PC-3 (cell line): Measurements from ENCODE around the gene ETS1.

Experiments used
- EZH2 ChIP-seq: fragments of 300-600 bp; sonication (generic); IDR thresholded peaks from one replicate; pipeline ENCODE4 v1.6.1; 2017; ENCODE audit warnings: antibody characterized with exemption, mild to moderate bottlenecking, low read length; ENCODE audit not compliant: unreplicated experiment
- EZH2phosphoT487 ChIP-seq: fragments of 300-600 bp; sonication (generic); IDR thresholded peaks from 2 replicates; pipeline ENCODE4 v1.6.1; 2018; ENCODE audit warnings: mild to moderate bottlenecking, antibody characterized with exemption, low read length, borderline replicate concordance
- TF ChIP-seq, protein P1 (sequence below): fragments of 300-600 bp; sonication (generic); conservative IDR thresholded peaks from 2 replicates; pipeline ENCODE4 v1.5.1; 2017; ENCODE audit warnings: antibody characterized with exemption, low read depth, mild to moderate bottlenecking, low read length

DNA sequence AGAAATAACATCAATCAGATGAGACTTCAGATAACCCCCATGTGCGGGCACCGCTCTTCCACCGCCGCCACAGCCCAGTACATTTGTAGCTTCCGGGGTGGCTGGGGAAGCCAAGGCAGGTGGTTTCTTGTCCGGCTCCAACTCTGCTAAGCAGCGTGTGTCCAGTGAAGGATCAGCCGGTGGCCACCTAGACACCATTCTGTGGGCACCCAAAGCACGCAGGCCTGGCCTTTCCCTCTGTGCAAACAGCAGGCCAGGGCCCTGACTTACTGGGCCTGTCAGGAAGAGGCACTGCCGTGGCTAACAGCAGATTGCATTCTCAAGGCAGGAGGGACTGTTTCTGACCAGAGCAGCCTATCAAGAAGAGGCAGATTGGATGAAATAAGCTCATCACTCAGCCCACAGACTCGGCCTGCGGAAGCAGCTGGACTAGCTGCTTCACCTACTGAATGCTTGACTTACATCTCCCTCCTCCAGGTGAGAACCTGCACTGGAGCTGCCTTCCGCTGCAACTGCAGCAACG, 74.8 kb downstream of the ETS1 start:
- TF ChIP-seq, protein P1, sequence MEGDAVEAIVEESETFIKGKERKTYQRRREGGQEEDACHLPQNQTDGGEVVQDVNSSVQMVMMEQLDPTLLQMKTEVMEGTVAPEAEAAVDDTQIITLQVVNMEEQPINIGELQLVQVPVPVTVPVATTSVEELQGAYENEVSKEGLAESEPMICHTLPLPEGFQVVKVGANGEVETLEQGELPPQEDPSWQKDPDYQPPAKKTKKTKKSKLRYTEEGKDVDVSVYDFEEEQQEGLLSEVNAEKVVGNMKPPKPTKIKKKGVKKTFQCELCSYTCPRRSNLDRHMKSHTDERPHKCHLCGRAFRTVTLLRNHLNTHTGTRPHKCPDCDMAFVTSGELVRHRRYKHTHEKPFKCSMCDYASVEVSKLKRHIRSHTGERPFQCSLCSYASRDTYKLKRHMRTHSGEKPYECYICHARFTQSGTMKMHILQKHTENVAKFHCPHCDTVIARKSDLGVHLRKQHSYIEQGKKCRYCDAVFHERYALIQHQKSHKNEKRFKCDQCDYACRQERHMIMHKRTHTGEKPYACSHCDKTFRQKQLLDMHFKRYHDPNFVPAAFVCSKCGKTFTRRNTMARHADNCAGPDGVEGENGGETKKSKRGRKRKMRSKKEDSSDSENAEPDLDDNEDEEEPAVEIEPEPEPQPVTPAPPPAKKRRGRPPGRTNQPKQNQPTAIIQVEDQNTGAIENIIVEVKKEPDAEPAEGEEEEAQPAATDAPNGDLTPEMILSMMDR, result no peak
- TF ChIP-seq EZH2 (no peak), EZH2phosphoT487 (no peak)
